GM23338 (cell line): ENCODE data around the gene SIRT7.
A peak's percentile ranks its signal among the peaks of the same experiment; 100 is the strongest.

Source experiments
- CREB1 ChIP-seq: fragments of 250-450 bp; sonication (Bioruptor Pico); IDR thresholded peaks from 2 replicates; pipeline ENCODE4 v1.5.0; 2020; ENCODE audit warnings: low read depth, mild to moderate bottlenecking, moderate library complexity
- CTCF ChIP-seq, 2 experiments: fragments of 200-600 bp in 1 of 2; sonication (generic) in 1 of 2; conservative IDR thresholded peaks; 2 replicates each; pipeline versions ENCODE4 v1.5.1 to v1.6.1; 2016 to 2017; ENCODE audit warnings: antibody characterized with exemption in 2 of 2, low read depth in 2 of 2, mild to moderate bottlenecking in 2 of 2, moderate library complexity in 1 of 2
- EZH2 ChIP-seq: fragments of 200-600 bp; sonication (generic); IDR thresholded peaks from one replicate; pipeline ENCODE4 v1.8.0; 2017; ENCODE audit warnings: antibody characterized with exemption, mild to moderate bottlenecking, low read depth; ENCODE audit not compliant: unreplicated experiment
- EZH2phosphoT487 ChIP-seq: fragments of 200-600 bp; sonication (generic); IDR thresholded peaks from one replicate; pipeline ENCODE4 v1.8.1; 2018; ENCODE audit warnings: antibody characterized with exemption; ENCODE audit not compliant: unreplicated experiment
- POLR2AphosphoS5 ChIP-seq: IDR thresholded peaks from 2 replicates; pipeline ENCODE4 v1.6.1; 2016; ENCODE audit warnings: antibody characterized with exemption, low read depth
- REST ChIP-seq: IDR thresholded peaks from one replicate; pipeline ENCODE4 v1.6.1; 2018; ENCODE audit warnings: antibody characterized with exemption; ENCODE audit not compliant: unreplicated experiment
- STAT1 ChIP-seq: IDR thresholded peaks from one replicate; pipeline ENCODE4 v1.6.1; 2016; ENCODE audit warnings: antibody characterized with exemption; ENCODE audit not compliant: unreplicated experiment
- ZNF331 ChIP-seq: fragments of 250-450 bp; sonication (Bioruptor Pico); IDR thresholded peaks from 2 replicates; pipeline ENCODE4 v1.5.0; 2020; ENCODE audit warnings: low read depth, mild to moderate bottlenecking, moderate library complexity

GRCh38 chr17:81962499-81963441 lies 44.8 kb upstream of the SIRT7 start:
- no peak for TF ChIP-seq POLR2AphosphoS5
- no peak for TF ChIP-seq CTCF (conservative IDR thresholded peaks at IDR 0.05; ENCODE audit: low read depth in 2 of 2)
- no peak for TF ChIP-seq REST
- peak; percentile 33 for TF ChIP-seq EZH2
- TF ChIP-seq CREB1 (CRISPR knock-in tag) = no peak
- TF ChIP-seq STAT1 = no peak
- TF ChIP-seq EZH2phosphoT487 = no peak
- TF ChIP-seq ZNF331 (CRISPR knock-in tag) = no peak
